Choroid plexus epithelial cell (primary cell): ENCODE results near the gene ZBTB25.
"Not testable (repeated sequence)": the region's sequence is repeated elsewhere in the genome, so short reads cannot be mapped to it uniquely, and the experiment has no call there.

Experiments
- DNase-seq: peaks from one replicate; pipeline ENCODE4 v3.0.0-alpha.2; 2010; ENCODE audit warnings: low read depth
- H3K4me3 ChIP-seq: 2 replicates; pipeline ENCODE4 v1.5.1; 2011; ENCODE audit warnings: low read depth, mild to moderate bottlenecking, control low read depth, low read length, moderate library complexity
- CTCF ChIP-seq: conservative IDR thresholded peaks from 2 replicates; pipeline ENCODE4 v1.5.1; 2011; ENCODE audit warnings: low read depth, mild to moderate bottlenecking, control low read depth, inconsistent platforms, low read length, moderate library complexity

Gene ZBTB25

GRCh38 chr14:64525354-64525753 lies 21.7 kb upstream of the ZBTB25 start:
- no peak overlapping the region for H3K4me3 ChIP-seq
- TF ChIP-seq CTCF: no peak
- no peak for DNase-seq

- TF ChIP-seq CTCF: no peak
- no peak for DNase-seq
- no peak overlapping the region for H3K4me3 ChIP-seq
Observed at GRCh38 chr14:64522591-64523355, 19.1 kb upstream of the ZBTB25 start.

- TF ChIP-seq CTCF: no peak
- no peak for DNase-seq
- no peak overlapping the region for H3K4me3 ChIP-seq
Observed at GRCh38 chr14:64520699-64521098, 17.1 kb upstream of the ZBTB25 start.

GRCh38 chr14:64518229-64518628 lies 14.6 kb upstream of the ZBTB25 start:
- TF ChIP-seq CTCF: no peak
- no peak for DNase-seq
- no peak overlapping the region for H3K4me3 ChIP-seq

- DNase-seq, H3K4me3 ChIP-seq: not testable (repeated sequence)
Observed at GRCh38 chr14:64517667-64518066, 14.0 kb upstream of the ZBTB25 start.

GRCh38 chr14:64516969-64517368 lies 13.3 kb upstream of the ZBTB25 start:
- H3K4me3 ChIP-seq: no peak overlapping the region
- no peak for TF ChIP-seq CTCF
- DNase-seq: no peak

- TF ChIP-seq CTCF: no peak
- no peak for DNase-seq
- no peak overlapping the region for H3K4me3 ChIP-seq
Observed at GRCh38 chr14:64515053-64515452, 11.4 kb upstream of the ZBTB25 start.
